B cell (primary cell): ENCODE results near the gene KCNQ2. TPM values are rescaled to one million over a fixed set of nuclear protein-coding genes. Genes with fewer than 3 reads are reported as not detected.

Source experiments
- ATAC-seq: fragments of 200-7000 bp; cut with Tn5 transposase; one replicate; pipeline ENCODE4 v1.10.0; 2021; ENCODE audit warnings: low read depth, mild to moderate bottlenecking, moderate number of reproducible peaks, moderate library complexity
- CTCF ChIA-PET: fragments of 350-600 bp; sonication (Branson Sonifier 250); formaldehyde crosslinking; loops from one replicate; lab custom pipeline; 2021; ENCODE audit warnings: antibody characterized with exemption, inconsistent platforms; lab: Charles Lee
- POLR2A ChIA-PET: fragments of 350-600 bp; sonication (Branson Sonifier 250); formaldehyde crosslinking; loops from one replicate; lab custom pipeline; 2021; ENCODE audit warnings: antibody characterized with exemption; lab: Charles Lee
- DNase-seq: peaks from one replicate; pipeline ENCODE4 v3.0.0; 2013
- H2AFZ ChIP-seq: 2 replicates; pipeline ENCODE4 v1.6.1; 2012; ENCODE audit warnings: mild to moderate bottlenecking, low read depth, low read length; ENCODE audit not compliant: insufficient read depth, poor library complexity, severe bottlenecking
- H3K27ac ChIP-seq, 2 donors: 1 replicate in 1 of 2; 2 replicates in 1 of 2; pipeline ENCODE4 v1.5.1; 2012 to 2013; ENCODE audit warnings: low read length in 2 of 2, mild to moderate bottlenecking in 2 of 2, moderate library complexity in 1 of 2
- H3K27me3 ChIP-seq, 4 experiments: fragments of 200-600 bp in 1 of 4; sonication (generic) in 1 of 4; replicated peaks in 1 of 4; 1 replicate in 2 of 4; 2 replicates in 2 of 4; pipeline versions ENCODE4 v1.6.1 to v1.7.0; 2013 to 2016; ENCODE audit warnings: low read length in 3 of 4, mild to moderate bottlenecking in 2 of 4, mixed read lengths in 1 of 4, moderate library complexity in 1 of 4; ENCODE audit not compliant: insufficient read depth in 4 of 4, control insufficient read depth in 3 of 4; ENCODE audit errors: control extremely low read depth in 1 of 4
- H3K36me3 ChIP-seq, 2 experiments: replicated peaks in 1 of 2; 1 replicate in 1 of 2; 2 replicates in 1 of 2; pipeline versions ENCODE4 v1.6.1 to v1.7.1; 2013; ENCODE audit warnings: low read length in 1 of 2; ENCODE audit not compliant: insufficient read depth in 2 of 2, control insufficient read depth in 1 of 2; ENCODE audit errors: control extremely low read depth in 1 of 2, extremely low read depth in 1 of 2
- H3K4me1 ChIP-seq, 2 donors: fragments of 200-600 bp in 1 of 2; sonication (generic) in 1 of 2; 1 replicate in 1 of 2; 2 replicates in 1 of 2; pipeline versions ENCODE4 v1.5.1 to v1.6.1; 2013 to 2017; ENCODE audit warnings: low read length in 2 of 2; ENCODE audit not compliant: control insufficient read depth in 2 of 2, insufficient read depth in 2 of 2
- H3K4me2 ChIP-seq: replicated peaks from 2 replicates; pipeline ENCODE3; 2012; ENCODE audit warnings: mild to moderate bottlenecking, low read depth, low read length; ENCODE audit not compliant: poor library complexity, severe bottlenecking
- H3K4me3 ChIP-seq, 5 experiments: fragments of 200-600 bp in 1 of 5; sonication (generic) in 1 of 5; 1 replicate in 3 of 5; 2 replicates in 2 of 5; pipeline versions ENCODE4 v1.5.1 to v1.7.0; 2011 to 2016; ENCODE audit warnings: low read length in 4 of 5, mild to moderate bottlenecking in 4 of 5, low read depth in 2 of 5, control low read depth in 1 of 5, moderate library complexity in 1 of 5; ENCODE audit not compliant: insufficient read depth in 1 of 5; ENCODE audit errors: control extremely low read depth in 1 of 5, extremely low read depth in 1 of 5
- H3K79me2 ChIP-seq: fragments of 200-600 bp; sonication (generic); one replicate; pipeline ENCODE4 v1.6.0; 2016; ENCODE audit warnings: low read length; ENCODE audit not compliant: control insufficient read depth, insufficient read depth
- H3K9ac ChIP-seq: fragments of 200-600 bp; sonication (generic); 2 replicates; pipeline ENCODE4 v1.6.1; 2017; ENCODE audit warnings: mild to moderate bottlenecking, low read length, moderate library complexity
- H3K9me3 ChIP-seq, 3 donors: one replicate each; pipeline versions ENCODE4 v1.6.1 to v1.7.1; 2013; ENCODE audit warnings: low read length in 2 of 3; ENCODE audit not compliant: control insufficient read depth in 2 of 3, insufficient read depth in 1 of 3; ENCODE audit errors: control extremely low read depth in 1 of 3
- H4K20me1 ChIP-seq: 2 replicates; pipeline ENCODE4 v1.6.0; 2012; ENCODE audit warnings: mild to moderate bottlenecking, low read length; ENCODE audit not compliant: insufficient read depth, control insufficient read depth, poor library complexity, severe bottlenecking
- H3K27ac Mint-ChIP-seq: one replicate; pipeline ENCODE4 v1.8.0; 2021; ENCODE audit warnings: mixed read lengths
- H3K27me3 Mint-ChIP-seq: one replicate; pipeline ENCODE4 v1.8.0; 2021; ENCODE audit warnings: mixed read lengths
- H3K4me1 Mint-ChIP-seq: one replicate; pipeline ENCODE4 v1.8.0; 2021; ENCODE audit warnings: mixed read lengths
- H3K4me3 Mint-ChIP-seq: one replicate; pipeline ENCODE4 v1.8.0; 2021; ENCODE audit warnings: mixed read lengths
- H3K9me3 Mint-ChIP-seq: one replicate; pipeline ENCODE4 v1.8.0; 2022; ENCODE audit warnings: mixed read lengths; ENCODE audit not compliant: insufficient read depth
- CTCF ChIP-seq: fragments of 200-600 bp; IDR thresholded peaks from one replicate; pipeline ENCODE4 v1.8.0; 2022; ENCODE audit warnings: antibody characterized with exemption, mild to moderate bottlenecking
- EZH2 ChIP-seq: IDR thresholded peaks from 2 replicates; pipeline ENCODE4 v1.6.1; 2012; ENCODE audit warnings: borderline replicate concordance, low read depth, mild to moderate bottlenecking, moderate library complexity, low read length; ENCODE audit not compliant: insufficient read depth, poor library complexity, severe bottlenecking
- WGBS: methylation state at CpG from one replicate; pipeline ENCODE4 v1.1.5; 2013; ENCODE audit warnings: missing lambda C conversion rate; ENCODE audit not compliant: insufficient coverage; 5-methylcytosine and 5-hydroxymethylcytosine counted together
- intact Hi-C: fragments of 100-400 bp; cut with micrococcal nuclease; formaldehyde crosslinking; loops from one replicate; pipeline ENCODE4 v1.10.0; 2022
- polyA plus RNA-seq: library from polyadenylated mRNA; depleted of rRNA; stranded (reverse); fragments of >200 nt; gene quantifications from 2 replicates; pipeline ENCODE4 v1.2.3, GENCODE V29; 2012
- total RNA-seq, 2 donors: library from RNA; stranded (reverse); fragments of 120-200 nt in 1 of 2; gene quantifications; 1 replicate in 1 of 2; 2 replicates in 1 of 2; pipeline versions ENCODE4 v1.2.3 to v1.2.4, GENCODE V29; 2013 to 2022

KCNQ2 gene
- total and polyA plus RNA-seq, 2 donors (not counting 1 experiment from before 2014, with no cell fraction given): 0.12 TPM; not detected in 1

GRCh38 chr20:63451821-63452220, 20.6 kb downstream of the KCNQ2 start:
- H3K4me3 ChIP-seq: no peak overlapping the region
- H3K27ac ChIP-seq: no peak overlapping the region
- no peak for DNase-seq
- no peaks in the 10 kb centered on the region for H3K36me3 ChIP-seq
- peaks cover 26% of the 10 kb centered on the region for H3K27me3 Mint-ChIP-seq
- 95% methylated on average over 17 of the region's 17 CpGs for whole genome bisulfite sequencing
- ChIA-PET POLR2A (no interaction called here), CTCF (no interaction called here)
- H3K79me2 ChIP-seq: no peaks in the 10 kb centered on the region
- intact Hi-C loops: no loop called here
- no peak overlapping the region for H2AFZ ChIP-seq
- ATAC-seq: no peak
- TF ChIP-seq CTCF: no peak
- no peak for TF ChIP-seq EZH2
- H3K27ac Mint-ChIP-seq: no peak overlapping the region
- H4K20me1 ChIP-seq: no peaks in the 10 kb centered on the region
- H3K9ac ChIP-seq: no peak overlapping the region
- H3K4me1 ChIP-seq: peaks cover 0 to 4% of the 10 kb centered on the region in 2 donors
- H3K4me3 Mint-ChIP-seq: no peak overlapping the region
- peaks cover 3% of the 10 kb centered on the region for H3K4me1 Mint-ChIP-seq
- H3K9me3 Mint-ChIP-seq: no peaks in the 10 kb centered on the region
- H3K4me2 ChIP-seq: no peak overlapping the region
- peaks cover 0 to 5% (median 0%) of the 10 kb centered on the region in 3 donors for H3K9me3 ChIP-seq
- peaks cover 0 to 27% (median 6%) of the 10 kb centered on the region in 4 experiments for H3K27me3 ChIP-seq

- peaks cover 23% of the 10 kb centered on the region for H3K27me3 Mint-ChIP-seq
These were observed 22.4 kb downstream of the KCNQ2 start for GRCh38 chr20:63449796-63450730.

More at GRCh38 chr20:63449796-63450730, 22.4 kb downstream of the KCNQ2 start:
- 92% methylated on average over 25 of the region's 30 CpGs for WGBS
- no peaks in the 10 kb centered on the region for H3K79me2 ChIP-seq
- no peak overlapping the region for H3K9ac ChIP-seq
- TF ChIP-seq CTCF (no peak), EZH2 (no peak)
- H2AFZ ChIP-seq: no peak overlapping the region
- no peak overlapping the region for H3K27ac ChIP-seq
- no peak overlapping the region for H3K4me2 ChIP-seq
- intact Hi-C loops: no loop called here
- H3K9me3 ChIP-seq: peaks cover 0 to 5% (median 0%) of the 10 kb centered on the region in 3 donors
- H3K4me1 ChIP-seq: peaks cover 0 to 10% of the 10 kb centered on the region in 2 donors
- peaks cover 0 to 32% (median 6%) of the 10 kb centered on the region in 4 experiments for H3K27me3 ChIP-seq
- H4K20me1 ChIP-seq: no peaks in the 10 kb centered on the region
- H3K9me3 Mint-ChIP-seq: no peaks in the 10 kb centered on the region
- H3K36me3 ChIP-seq: no peaks in the 10 kb centered on the region
- no peak overlapping the region for H3K4me3 ChIP-seq
- POLR2A ChIA-PET: no interaction called here
- ATAC-seq (no peak), DNase-seq (no peak)
- H3K27ac Mint-ChIP-seq: no peak overlapping the region
- peaks cover 4% of the 10 kb centered on the region for H3K4me1 Mint-ChIP-seq
- CTCF ChIA-PET: no interaction called here
- no peak overlapping the region for H3K4me3 Mint-ChIP-seq
